ENCODE results near the gene PRIM2.
"Not testable (repeated sequence)": the region's sequence is repeated elsewhere in the genome, so short reads cannot be mapped to it uniquely, and the experiment has no call there.

Gene PRIM2

GRCh38 chr6:57449496-57450066, 132.2 kb downstream of the PRIM2 start:
- DNase-seq, result not testable (repeated sequence)

GRCh38 chr6:57459781-57460180, 142.4 kb downstream of the PRIM2 start:
- DNase-seq, result not testable (repeated sequence)

- DNase-seq, result not testable (repeated sequence)
These were observed 143.6 kb downstream of the PRIM2 start for GRCh38 chr6:57461022-57461421.

- not testable (repeated sequence) for DNase-seq
These were observed 146.4 kb downstream of the PRIM2 start for GRCh38 chr6:57463809-57464208.

GRCh38 chr6:57465968-57466367, 148.5 kb downstream of the PRIM2 start:
- DNase-seq, result not testable (repeated sequence)

- DNase-seq, result no peak
These were observed 151.6 kb downstream of the PRIM2 start for GRCh38 chr6:57469072-57469471.

- not testable (repeated sequence) for DNase-seq
These were observed 152.7 kb downstream of the PRIM2 start for GRCh38 chr6:57470148-57470547.

- DNase-seq, result not testable (repeated sequence)
These were observed 154.0 kb downstream of the PRIM2 start for GRCh38 chr6:57471314-57471864.

- not testable (repeated sequence) for DNase-seq
These were observed 155.5 kb downstream of the PRIM2 start for GRCh38 chr6:57472861-57473362.

- peak in 1 of 4 experiments; percentile 1 for DNase-seq
These were observed 157.5 kb downstream of the PRIM2 start for GRCh38 chr6:57474862-57475475.

- peak in 1 of 4 experiments; percentile 17 for DNase-seq
These were observed 158.2 kb downstream of the PRIM2 start for GRCh38 chr6:57475656-57476055.

- not testable (repeated sequence) for DNase-seq
These were observed 162.8 kb downstream of the PRIM2 start for GRCh38 chr6:57480194-57480593.

GRCh38 chr6:57481121-57481520, 163.7 kb downstream of the PRIM2 start:
- not testable (repeated sequence) for DNase-seq

- DNase-seq, result not testable (repeated sequence)
These were observed 165.0 kb downstream of the PRIM2 start for GRCh38 chr6:57482471-57482870.

- not testable (repeated sequence) for DNase-seq
These were observed 169.2 kb downstream of the PRIM2 start for GRCh38 chr6:57486494-57487081.

- DNase-seq, result not testable (repeated sequence)
These were observed 171.1 kb downstream of the PRIM2 start for GRCh38 chr6:57488551-57488950.

GRCh38 chr6:57489887-57490286, 172.5 kb downstream of the PRIM2 start:
- not testable (repeated sequence) for DNase-seq

GRCh38 chr6:57491795-57492194, 174.4 kb downstream of the PRIM2 start:
- DNase-seq, result not testable (repeated sequence)

- DNase-seq, result not testable (repeated sequence)
These were observed 178.8 kb downstream of the PRIM2 start for GRCh38 chr6:57496251-57496650.

GRCh38 chr6:57500368-57501021, 183.1 kb downstream of the PRIM2 start:
- not testable (repeated sequence) for DNase-seq

- not testable (repeated sequence) for DNase-seq
These were observed 185.0 kb downstream of the PRIM2 start for GRCh38 chr6:57502387-57502786.

- not testable (repeated sequence) for DNase-seq
These were observed 187.8 kb downstream of the PRIM2 start for GRCh38 chr6:57505251-57505650.

- not testable (repeated sequence) for DNase-seq
These were observed 193.0 kb downstream of the PRIM2 start for GRCh38 chr6:57510390-57510789.

Measured in suppressor macrophage (primary cell).